Mammary epithelial cell (primary cell): ENCODE results near the gene ACVR1C.

Source experiments
- CTCF ChIP-seq, 2 donors: IDR thresholded peaks in 1 of 2; conservative IDR thresholded peaks in 1 of 2; 2 replicates each; pipeline ENCODE4 v1.5.1; 2011 to 2012; ENCODE audit warnings: inconsistent platforms in 2 of 2, low read length in 2 of 2, mild to moderate bottlenecking in 2 of 2, control low read depth in 1 of 2, low read depth in 1 of 2; ENCODE audit not compliant: insufficient read depth in 1 of 2; ENCODE audit errors: extremely low read depth in 1 of 2
- EZH2 ChIP-seq: IDR thresholded peaks from 2 replicates; pipeline ENCODE4 v1.6.1; 2012; ENCODE audit warnings: low read length, inconsistent platforms, borderline replicate concordance

GRCh38 chr2:157587576-157587975 lies 41.1 kb downstream of the ACVR1C start:
- TF ChIP-seq EZH2, result no peak
- no peak for TF ChIP-seq CTCF (conservative IDR thresholded peaks at IDR 0.05 in 1 of 2, IDR thresholded peaks at IDR 0.05 in 1 of 2; ENCODE audit: extremely low read depth in 1 of 2, insufficient read depth in 1 of 2, low read depth in 1 of 2, low read length in 2 of 2)
